ENCODE results near the gene NPTX2.

DNA sequence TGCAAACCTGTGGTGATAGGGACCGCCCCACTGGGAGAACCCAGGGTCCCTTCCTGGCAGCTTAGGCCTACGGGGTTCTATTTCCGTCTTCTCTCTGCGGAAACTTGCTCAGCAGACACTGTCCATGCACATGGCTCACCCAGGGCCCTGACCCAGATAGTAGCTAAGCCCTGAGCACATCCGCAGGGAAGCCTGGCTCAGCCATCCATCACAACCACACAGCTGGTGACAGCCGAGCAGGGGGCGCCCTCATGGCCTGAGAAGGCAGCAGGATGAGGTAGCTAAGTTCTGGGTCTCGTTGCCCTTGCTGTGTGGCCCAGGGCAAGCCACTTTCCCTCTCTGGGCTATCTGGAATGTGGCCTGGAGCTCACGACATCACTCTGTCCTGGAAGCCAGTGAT is 23.3 kb downstream of the NPTX2 start:
- no peak for TF ChIP-seq POLR2A (IDR thresholded peaks at IDR 0.05)
- no peak for TF ChIP-seq EP300 (IDR thresholded peaks at IDR 0.05)

All from suprapubic skin (tissue), 2 donors.